ENCODE results near the gene RPS17. TPM values are rescaled to one million over a fixed set of nuclear protein-coding genes. Genes with fewer than 3 reads are reported as not detected.
"Not testable (repeated sequence)": the region's sequence is repeated elsewhere in the genome, so short reads cannot be mapped to it uniquely, and the experiment has no call there.

RPS17 gene
- total RNA-seq, 1 experiment from 2014 or later, result 2,241 TPM

DNA sequence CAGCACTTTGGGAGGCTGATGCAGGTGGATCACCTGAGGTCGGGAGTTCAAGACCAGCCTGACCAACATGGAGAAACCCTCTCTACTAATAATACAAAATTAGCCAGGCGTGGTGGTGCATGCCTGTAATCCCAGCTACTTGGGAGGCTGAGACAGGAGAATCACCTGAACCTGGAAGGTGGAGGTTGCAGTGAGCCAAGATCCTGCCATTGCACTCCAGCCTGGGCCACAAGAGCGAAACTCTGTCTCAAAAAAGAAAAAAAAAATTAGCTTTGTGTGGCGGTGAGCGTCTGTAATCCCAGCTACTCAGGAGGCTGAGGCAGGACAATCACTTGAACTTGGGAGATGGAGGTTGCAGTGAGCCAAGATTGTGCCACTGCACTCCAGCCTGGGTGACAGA lies 5.1 kb downstream of the RPS17 start:
- H3K27me3 Mint-ChIP-seq (ENCODE audit: low read depth); H3K9me3 Mint-ChIP-seq; DNase-seq (ENCODE audit: low spot score); H3K4me3 Mint-ChIP-seq; H3K27ac Mint-ChIP-seq; ATAC-seq; CTCF ChIA-PET; POLR2A ChIA-PET: not testable (repeated sequence)
- TF ChIP-seq PRRX2 (CRISPR knock-in tag; IDR thresholded peaks at IDR 0.05) (0 out of 2 replicates have a peak, but pooled peaks have one; percentile 49), NFATC4 (CRISPR knock-in tag; IDR thresholded peaks at IDR 0.05) (peak; percentile 39; the same call in 1 of the 2 replicates)
- TF ChIP-seq, protein P1, sequence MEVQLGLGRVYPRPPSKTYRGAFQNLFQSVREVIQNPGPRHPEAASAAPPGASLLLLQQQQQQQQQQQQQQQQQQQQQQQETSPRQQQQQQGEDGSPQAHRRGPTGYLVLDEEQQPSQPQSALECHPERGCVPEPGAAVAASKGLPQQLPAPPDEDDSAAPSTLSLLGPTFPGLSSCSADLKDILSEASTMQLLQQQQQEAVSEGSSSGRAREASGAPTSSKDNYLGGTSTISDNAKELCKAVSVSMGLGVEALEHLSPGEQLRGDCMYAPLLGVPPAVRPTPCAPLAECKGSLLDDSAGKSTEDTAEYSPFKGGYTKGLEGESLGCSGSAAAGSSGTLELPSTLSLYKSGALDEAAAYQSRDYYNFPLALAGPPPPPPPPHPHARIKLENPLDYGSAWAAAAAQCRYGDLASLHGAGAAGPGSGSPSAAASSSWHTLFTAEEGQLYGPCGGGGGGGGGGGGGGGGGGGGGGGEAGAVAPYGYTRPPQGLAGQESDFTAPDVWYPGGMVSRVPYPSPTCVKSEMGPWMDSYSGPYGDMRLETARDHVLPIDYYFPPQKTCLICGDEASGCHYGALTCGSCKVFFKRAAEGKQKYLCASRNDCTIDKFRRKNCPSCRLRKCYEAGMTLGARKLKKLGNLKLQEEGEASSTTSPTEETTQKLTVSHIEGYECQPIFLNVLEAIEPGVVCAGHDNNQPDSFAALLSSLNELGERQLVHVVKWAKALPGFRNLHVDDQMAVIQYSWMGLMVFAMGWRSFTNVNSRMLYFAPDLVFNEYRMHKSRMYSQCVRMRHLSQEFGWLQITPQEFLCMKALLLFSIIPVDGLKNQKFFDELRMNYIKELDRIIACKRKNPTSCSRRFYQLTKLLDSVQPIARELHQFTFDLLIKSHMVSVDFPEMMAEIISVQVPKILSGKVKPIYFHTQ (CRISPR knock-in tag; IDR thresholded peaks at IDR 0.05), result peak; percentile 12; the same call in 1 of the 2 replicates
- TF ChIP-seq, protein P2, sequence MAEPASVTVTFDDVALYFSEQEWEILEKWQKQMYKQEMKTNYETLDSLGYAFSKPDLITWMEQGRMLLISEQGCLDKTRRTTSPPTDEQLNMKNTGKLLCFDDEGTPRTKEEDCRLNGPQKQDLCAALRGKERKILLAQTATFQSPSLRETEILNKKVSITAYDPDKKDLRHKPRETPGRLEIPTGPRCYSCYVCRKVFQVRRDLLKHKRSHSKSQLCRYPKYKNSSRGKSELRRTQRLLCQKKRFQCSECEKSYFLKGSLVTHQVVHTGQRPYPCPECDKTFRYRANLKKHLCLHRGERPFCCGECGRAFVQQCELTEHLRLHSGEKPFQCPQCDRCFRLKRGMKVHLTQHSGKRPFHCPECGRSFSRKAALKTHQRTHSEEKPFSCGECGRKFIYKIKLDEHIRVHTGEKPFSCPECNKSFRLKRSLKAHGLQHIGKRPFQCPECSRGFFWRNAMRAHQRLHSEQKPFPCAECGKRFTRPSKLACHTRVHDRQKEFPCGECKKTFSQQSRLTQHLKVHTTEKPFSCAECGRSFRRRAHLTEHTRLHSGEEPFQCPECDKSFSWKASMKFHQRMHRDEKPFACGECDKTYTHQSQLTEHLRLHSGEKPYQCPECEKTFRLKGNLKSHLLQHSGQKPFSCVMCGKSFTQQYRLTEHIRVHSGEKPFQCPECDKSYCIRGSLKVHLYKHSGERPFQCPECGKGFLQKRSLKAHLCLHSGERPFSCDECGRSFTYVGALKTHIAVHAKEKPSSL (CRISPR knock-in tag; conservative IDR thresholded peaks at IDR 0.05), result peak; percentile 27; the same call in 1 of the 2 replicates
- peaks cover 33% of the 10 kb centered on the region for H3K4me1 Mint-ChIP-seq
- peaks cover 62% of the 10 kb centered on the region for H3K36me3 Mint-ChIP-seq

DNA sequence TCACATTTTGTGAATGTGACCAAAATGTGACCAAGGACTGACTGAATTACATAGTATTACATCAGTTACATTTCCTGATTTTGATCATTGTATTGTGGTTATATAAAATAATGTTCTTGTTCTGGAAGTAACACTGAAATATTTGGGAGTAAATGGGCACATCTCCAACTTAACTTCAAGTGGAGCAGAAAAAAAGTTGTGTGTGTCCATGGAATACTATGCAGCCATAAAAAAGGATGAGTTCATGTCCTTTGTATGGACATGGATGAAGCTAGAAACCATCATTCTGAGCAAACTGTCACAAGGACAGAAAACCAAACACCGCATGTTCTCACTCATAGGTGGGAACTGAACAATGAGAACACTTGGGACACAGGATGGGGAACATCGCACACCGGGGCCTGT lies 5.8 kb downstream of the RPS17 start:
- DNase-seq (ENCODE audit: low spot score); H3K4me3 Mint-ChIP-seq; H3K27ac Mint-ChIP-seq; POLR2A ChIA-PET; CTCF ChIA-PET; ATAC-seq; H3K27me3 Mint-ChIP-seq (ENCODE audit: low read depth); H3K9me3 Mint-ChIP-seq: not testable (repeated sequence)
- Mint-ChIP-seq H3K36me3 (peaks cover 56% of the 10 kb centered on the region), H3K4me1 (peaks cover 34% of the 10 kb centered on the region)
- TF ChIP-seq PRRX2 (CRISPR knock-in tag; IDR thresholded peaks at IDR 0.05), result 0 out of 2 replicates have a peak, but pooled peaks have one; percentile 45
- TF ChIP-seq, protein P2 (CRISPR knock-in tag; conservative IDR thresholded peaks at IDR 0.05), result 0 out of 2 replicates have a peak, but pooled peaks have one; percentile 18
- TF ChIP-seq, protein P1 (CRISPR knock-in tag; IDR thresholded peaks at IDR 0.05), result 0 out of 2 replicates have a peak, but pooled peaks have one; percentile 30

DNA sequence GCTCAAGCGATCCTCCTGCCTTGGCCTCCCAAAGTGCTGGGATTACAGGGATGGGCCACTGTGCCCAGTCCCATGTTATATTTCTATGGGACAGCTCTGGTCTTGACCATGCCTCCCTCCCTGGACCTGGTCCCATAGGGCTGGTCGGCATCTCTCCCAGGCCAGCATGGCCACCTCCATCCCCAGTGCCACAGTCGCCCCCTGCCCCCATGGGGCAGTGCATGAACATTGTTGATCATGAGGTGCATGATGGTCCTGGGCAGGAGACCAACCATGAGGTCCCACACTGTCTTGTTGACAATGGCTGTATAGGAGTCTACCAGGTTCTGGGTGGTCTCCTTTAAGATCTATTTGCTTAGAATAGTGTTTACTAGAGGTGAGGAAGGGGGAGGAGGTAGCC lies 6.5 kb downstream of the RPS17 start:
- H3K4me3 Mint-ChIP-seq, result no peak overlapping the region
- ATAC-seq, result no peak
- peaks cover 5% of the 10 kb centered on the region for H3K9me3 Mint-ChIP-seq
- ChIA-PET POLR2A (no interaction called here), CTCF (no interaction called here)
- H3K27ac Mint-ChIP-seq, result no peak overlapping the region; the same call in 1 of the 2 replicates
- H3K4me1 Mint-ChIP-seq, result peaks cover 29% of the 10 kb centered on the region
- no peak for DNase-seq (ENCODE audit: low spot score)
- no peaks in the 10 kb centered on the region for H3K27me3 Mint-ChIP-seq (ENCODE audit: low read depth)
- H3K36me3 Mint-ChIP-seq, result peaks cover 49% of the 10 kb centered on the region
- no peak for TF ChIP-seq ZNF232 (CRISPR knock-in tag; IDR thresholded peaks at IDR 0.05)
- no peak for TF ChIP-seq FOXP1 (CRISPR knock-in tag; IDR thresholded peaks at IDR 0.05; ENCODE audit: borderline replicate concordance)
- TF ChIP-seq, protein P3, sequence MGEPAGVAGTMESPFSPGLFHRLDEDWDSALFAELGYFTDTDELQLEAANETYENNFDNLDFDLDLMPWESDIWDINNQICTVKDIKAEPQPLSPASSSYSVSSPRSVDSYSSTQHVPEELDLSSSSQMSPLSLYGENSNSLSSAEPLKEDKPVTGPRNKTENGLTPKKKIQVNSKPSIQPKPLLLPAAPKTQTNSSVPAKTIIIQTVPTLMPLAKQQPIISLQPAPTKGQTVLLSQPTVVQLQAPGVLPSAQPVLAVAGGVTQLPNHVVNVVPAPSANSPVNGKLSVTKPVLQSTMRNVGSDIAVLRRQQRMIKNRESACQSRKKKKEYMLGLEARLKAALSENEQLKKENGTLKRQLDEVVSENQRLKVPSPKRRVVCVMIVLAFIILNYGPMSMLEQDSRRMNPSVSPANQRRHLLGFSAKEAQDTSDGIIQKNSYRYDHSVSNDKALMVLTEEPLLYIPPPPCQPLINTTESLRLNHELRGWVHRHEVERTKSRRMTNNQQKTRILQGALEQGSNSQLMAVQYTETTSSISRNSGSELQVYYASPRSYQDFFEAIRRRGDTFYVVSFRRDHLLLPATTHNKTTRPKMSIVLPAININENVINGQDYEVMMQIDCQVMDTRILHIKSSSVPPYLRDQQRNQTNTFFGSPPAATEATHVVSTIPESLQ (CRISPR knock-in tag; IDR thresholded peaks at IDR 0.05), result no peak
- TF ChIP-seq CREB1 (CRISPR knock-in tag; IDR thresholded peaks at IDR 0.05), result no peak
- no peak for TF ChIP-seq ZNF671 (CRISPR knock-in tag; IDR thresholded peaks at IDR 0.05)
- TF ChIP-seq ATF1 (CRISPR knock-in tag; IDR thresholded peaks at IDR 0.05), result no peak
- TF ChIP-seq, protein P4, sequence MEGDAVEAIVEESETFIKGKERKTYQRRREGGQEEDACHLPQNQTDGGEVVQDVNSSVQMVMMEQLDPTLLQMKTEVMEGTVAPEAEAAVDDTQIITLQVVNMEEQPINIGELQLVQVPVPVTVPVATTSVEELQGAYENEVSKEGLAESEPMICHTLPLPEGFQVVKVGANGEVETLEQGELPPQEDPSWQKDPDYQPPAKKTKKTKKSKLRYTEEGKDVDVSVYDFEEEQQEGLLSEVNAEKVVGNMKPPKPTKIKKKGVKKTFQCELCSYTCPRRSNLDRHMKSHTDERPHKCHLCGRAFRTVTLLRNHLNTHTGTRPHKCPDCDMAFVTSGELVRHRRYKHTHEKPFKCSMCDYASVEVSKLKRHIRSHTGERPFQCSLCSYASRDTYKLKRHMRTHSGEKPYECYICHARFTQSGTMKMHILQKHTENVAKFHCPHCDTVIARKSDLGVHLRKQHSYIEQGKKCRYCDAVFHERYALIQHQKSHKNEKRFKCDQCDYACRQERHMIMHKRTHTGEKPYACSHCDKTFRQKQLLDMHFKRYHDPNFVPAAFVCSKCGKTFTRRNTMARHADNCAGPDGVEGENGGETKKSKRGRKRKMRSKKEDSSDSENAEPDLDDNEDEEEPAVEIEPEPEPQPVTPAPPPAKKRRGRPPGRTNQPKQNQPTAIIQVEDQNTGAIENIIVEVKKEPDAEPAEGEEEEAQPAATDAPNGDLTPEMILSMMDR (IDR thresholded peaks at IDR 0.05), result no peak
- TF ChIP-seq ZNF138 (CRISPR knock-in tag; conservative IDR thresholded peaks at IDR 0.05), result no peak
- TF ChIP-seq, protein P5, sequence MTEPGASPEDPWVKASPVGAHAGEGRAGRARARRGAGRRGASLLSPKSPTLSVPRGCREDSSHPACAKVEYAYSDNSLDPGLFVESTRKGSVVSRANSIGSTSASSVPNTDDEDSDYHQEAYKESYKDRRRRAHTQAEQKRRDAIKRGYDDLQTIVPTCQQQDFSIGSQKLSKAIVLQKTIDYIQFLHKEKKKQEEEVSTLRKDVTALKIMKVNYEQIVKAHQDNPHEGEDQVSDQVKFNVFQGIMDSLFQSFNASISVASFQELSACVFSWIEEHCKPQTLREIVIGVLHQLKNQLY (CRISPR knock-in tag; IDR thresholded peaks at IDR 0.05), result no peak
- TF ChIP-seq, protein P6, sequence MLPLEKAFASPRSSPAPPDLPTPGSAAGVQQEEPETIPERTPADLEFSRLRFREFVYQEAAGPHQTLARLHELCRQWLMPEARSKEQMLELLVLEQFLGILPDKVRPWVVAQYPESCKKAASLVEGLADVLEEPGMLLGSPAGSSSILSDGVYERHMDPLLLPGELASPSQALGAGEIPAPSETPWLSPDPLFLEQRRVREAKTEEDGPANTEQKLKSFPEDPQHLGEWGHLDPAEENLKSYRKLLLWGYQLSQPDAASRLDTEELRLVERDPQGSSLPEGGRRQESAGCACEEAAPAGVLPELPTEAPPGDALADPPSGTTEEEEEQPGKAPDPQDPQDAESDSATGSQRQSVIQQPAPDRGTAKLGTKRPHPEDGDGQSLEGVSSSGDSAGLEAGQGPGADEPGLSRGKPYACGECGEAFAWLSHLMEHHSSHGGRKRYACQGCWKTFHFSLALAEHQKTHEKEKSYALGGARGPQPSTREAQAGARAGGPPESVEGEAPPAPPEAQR (CRISPR knock-in tag; IDR thresholded peaks at IDR 0.05), result no peak

Data from WTC11 (cell line).